Left ventricle myocardium superior (tissue), 1 donor: ENCODE results near the gene DNAH10. TPM values are rescaled to one million over a fixed set of nuclear protein-coding genes. Genes with fewer than 3 reads are reported as not detected.
A peak's percentile ranks its signal among the peaks of the same experiment; 100 is the strongest.
"Not testable (repeated sequence)": the region's sequence is repeated elsewhere in the genome, so short reads cannot be mapped to it uniquely, and the experiment has no call there.

ENCODE experiments used
- ATAC-seq: fragments of 200-7000 bp; cut with Tn5 transposase; one replicate; pipeline ENCODE4 v1.9.1; 2020; ENCODE audit warnings: mild to moderate bottlenecking, moderate library complexity
- DNase-seq: peaks from one replicate; pipeline ENCODE4 v3.0.0-alpha.2; 2020
- intact Hi-C: fragments of 100-400 bp; cut with micrococcal nuclease; formaldehyde crosslinking; loops from one replicate; pipeline ENCODE4 v1.11.0; 2022
- total RNA-seq: library from RNA; stranded (reverse); fragmentation: NEBNext Ultra II Directional; extraction: Animal tissue kit (Norgen Biotek cat#: 25700); gene quantifications from one replicate; pipeline ENCODE4 v1.2.1, GENCODE V29; 2021
- donor health status: DM: no; HTN: yes; CAD: no; lungs with severe emphysema.

Gene DNAH10
- total RNA-seq, 1 donor from 2014 or later = 0.25 TPM

- intact Hi-C loops = no loop called here
- ATAC-seq (no peak), DNase-seq (no peak)
Measured at GRCh38 chr12:123896767-123897166, 134.7 kb downstream of the DNAH10 start.

- no peak for ATAC-seq
- intact Hi-C loops = no loop called here
- no peak for DNase-seq
Measured at GRCh38 chr12:123897221-123897620, 135.1 kb downstream of the DNAH10 start.

GRCh38 chr12:123898673-123899072 is 136.6 kb downstream of the DNAH10 start:
- intact Hi-C loops = no loop called here
- no peak for DNase-seq

GRCh38 chr12:123899368-123899767 is 137.3 kb downstream of the DNAH10 start:
- DNase-seq (no peak), ATAC-seq (peak; percentile 84)
- intact Hi-C loops = no loop called here

More at GRCh38 chr12:123898673-123899072, 136.6 kb downstream of the DNAH10 start:
- ATAC-seq = no peak

GRCh38 chr12:123900871-123901376 is 138.8 kb downstream of the DNAH10 start:
- ATAC-seq (no peak), DNase-seq (no peak)
- intact Hi-C loops = loop anchor here (10.0 kb wide), 1 partner anchor 84 kb away; no protein-coding TSS in a partner anchor

GRCh38 chr12:123902821-123903220 is 140.7 kb downstream of the DNAH10 start:
- intact Hi-C loops = loop anchor here (10.0 kb wide), 1 partner anchor 82 kb away; no protein-coding TSS in a partner anchor
- no peak for DNase-seq
- ATAC-seq = no peak

- intact Hi-C loops = loop anchor here (10.0 kb wide), 1 partner anchor 81 kb away; no protein-coding TSS in a partner anchor
- ATAC-seq (no peak), DNase-seq (no peak)
Measured at GRCh38 chr12:123903301-123904065, 141.4 kb downstream of the DNAH10 start.

- no peak for DNase-seq
- ATAC-seq = peak; percentile 50
- intact Hi-C loops = loop anchor here (10.0 kb wide), 1 partner anchor 79 kb away; no protein-coding TSS in a partner anchor
Measured at GRCh38 chr12:123905319-123905925, 143.3 kb downstream of the DNAH10 start.

- DNase-seq (no peak), ATAC-seq (no peak)
- intact Hi-C loops = loop anchor here (10.0 kb wide), 1 partner anchor 78 kb away; no protein-coding TSS in a partner anchor
Measured at GRCh38 chr12:123906711-123907420, 144.8 kb downstream of the DNAH10 start.

- intact Hi-C loops = loop anchor here (10.0 kb wide), 1 partner anchor 77 kb away; no protein-coding TSS in a partner anchor
- peak; percentile 67 for ATAC-seq
- no peak for DNase-seq
Measured at GRCh38 chr12:123907726-123908476, 145.8 kb downstream of the DNAH10 start.

- intact Hi-C loops = loop anchor here (10.0 kb wide), 1 partner anchor 76 kb away; no protein-coding TSS in a partner anchor
- no peak for DNase-seq
- no peak for ATAC-seq
Measured at GRCh38 chr12:123908884-123909725, 147.0 kb downstream of the DNAH10 start.

GRCh38 chr12:123910057-123910456 is 148.0 kb downstream of the DNAH10 start:
- no peak for DNase-seq
- no peak for ATAC-seq
- intact Hi-C loops = no loop called here

GRCh38 chr12:123910761-123911193 is 148.7 kb downstream of the DNAH10 start:
- intact Hi-C loops = no loop called here
- ATAC-seq = no peak
- DNase-seq = no peak

GRCh38 chr12:123911672-123912409 is 149.7 kb downstream of the DNAH10 start:
- intact Hi-C loops, ATAC-seq, DNase-seq: not testable (repeated sequence)

GRCh38 chr12:123912415-123913380 is 150.6 kb downstream of the DNAH10 start:
- DNase-seq (no peak), ATAC-seq (no peak)
- intact Hi-C loops = no loop called here

- intact Hi-C loops = no loop called here
- ATAC-seq (no peak), DNase-seq (no peak)
Measured at GRCh38 chr12:123914726-123915333, 152.7 kb downstream of the DNAH10 start.
